ENCODE measurements around the gene PRDX2.

PRDX2 gene

GRCh38 chr19:12838182-12838885 is 36.7 kb upstream of the PRDX2 start, which contains the start of gene MAST1:
TSS of gene MAST1 (plus strand) at chr19:12838515. CDS start at chr19:12838573, 58 bp downstream.
- Histone ChIP-seq H3K79me2 (ENCODE audit: insufficient read depth, low read length) (no peaks in the 10 kb centered on the region), H3K27ac (ENCODE audit: low read depth, low read length, poor library complexity, severe bottlenecking) (peak within 1 kb of the TSS; percentile 75), H2AFZ (ENCODE audit: low read length) (no peak within 1 kb of the TSS), H3K4me2 (ENCODE audit: low read length) (peak within 1 kb of the TSS; percentile 64), H3K36me3 (ENCODE audit: insufficient read depth, low read length) (peaks cover 24% of the 10 kb centered on the region), H3K4me3 (ENCODE audit: low read depth, low read length, poor library complexity, severe bottlenecking) (peak within 1 kb of the TSS; percentile 81), H3K9me2 (ENCODE audit: low read depth, low read length) (no peaks in the 10 kb centered on the region), H3F3A (ENCODE audit: insufficient read depth, low read length) (peaks cover 8% of the 10 kb centered on the region), H3K9ac (ENCODE audit: low read length) (peak within 1 kb of the TSS; percentile 83), H4K20me1 (ENCODE audit: insufficient read depth, low read length) (no peaks in the 10 kb centered on the region), H3K27me3 (ENCODE audit: insufficient read depth, low read length) (no peaks in the 10 kb centered on the region), H3K9me3 (ENCODE audit: low read length) (no peaks in the 10 kb centered on the region), H3K4me1 (ENCODE audit: insufficient read depth, low read length, severe bottlenecking) (peaks cover 60% of the 10 kb centered on the region)
- TF ChIP-seq EZH2 (IDR thresholded peaks at IDR 0.05; ENCODE audit: borderline replicate concordance, low read length), result no peak
- TF ChIP-seq CTCF (IDR thresholded peaks at IDR 0.05; ENCODE audit: low read length), result peak; percentile 37

- peaks cover 68% of the 10 kb centered on the region for H3K4me1 ChIP-seq (ENCODE audit: insufficient read depth, low read length, severe bottlenecking)
- no peaks in the 10 kb centered on the region for H3K9me3 ChIP-seq (ENCODE audit: low read length)
- H3F3A ChIP-seq (ENCODE audit: insufficient read depth, low read length), result peaks cover 12% of the 10 kb centered on the region
- peaks cover 14% of the 10 kb centered on the region; the same call in 1 of the 2 replicates for H3K36me3 ChIP-seq (ENCODE audit: insufficient read depth, low read length)
- H3K4me3 ChIP-seq (ENCODE audit: low read depth, low read length, poor library complexity, severe bottlenecking), result no peak overlapping the region
- H3K9ac ChIP-seq (ENCODE audit: low read length), result no peak overlapping the region
- H3K27ac ChIP-seq (ENCODE audit: low read depth, low read length, poor library complexity, severe bottlenecking), result peak overlapping the region; percentile 8
- no peaks in the 10 kb centered on the region for H3K27me3 ChIP-seq (ENCODE audit: insufficient read depth, low read length)
- H3K9me2 ChIP-seq (ENCODE audit: low read depth, low read length), result no peaks in the 10 kb centered on the region
- no peaks in the 10 kb centered on the region for H4K20me1 ChIP-seq (ENCODE audit: insufficient read depth, low read length)
- H3K79me2 ChIP-seq (ENCODE audit: insufficient read depth, low read length), result no peaks in the 10 kb centered on the region
- no peak overlapping the region for H2AFZ ChIP-seq (ENCODE audit: low read length)
- TF ChIP-seq CTCF (IDR thresholded peaks at IDR 0.05; ENCODE audit: low read length) (no peak), EZH2 (IDR thresholded peaks at IDR 0.05; ENCODE audit: borderline replicate concordance, low read length) (no peak)
- 0 out of 2 replicates have a peak overlapping the region, but pooled peaks have one; percentile 64 for H3K4me2 ChIP-seq (ENCODE audit: low read length)
Measured at GRCh38 chr19:12837225-12837624, 35.6 kb upstream of the PRDX2 start.

- H3F3A ChIP-seq (ENCODE audit: insufficient read depth, low read length), result peaks cover 12% of the 10 kb centered on the region
- H3K27me3 ChIP-seq (ENCODE audit: insufficient read depth, low read length), result no peaks in the 10 kb centered on the region
- peaks cover 8% of the 10 kb centered on the region; the same call in 1 of the 2 replicates for H3K36me3 ChIP-seq (ENCODE audit: insufficient read depth, low read length)
- H3K9me3 ChIP-seq (ENCODE audit: low read length), result no peaks in the 10 kb centered on the region
- peaks cover 68% of the 10 kb centered on the region for H3K4me1 ChIP-seq (ENCODE audit: insufficient read depth, low read length, severe bottlenecking)
- H3K9ac ChIP-seq (ENCODE audit: low read length), result no peak overlapping the region; the same call in 1 of the 2 replicates
- H2AFZ ChIP-seq (ENCODE audit: low read length), result no peak overlapping the region
- TF ChIP-seq EZH2 (IDR thresholded peaks at IDR 0.05; ENCODE audit: borderline replicate concordance, low read length) (no peak), CTCF (IDR thresholded peaks at IDR 0.05; ENCODE audit: low read length) (no peak)
- peak overlapping the region; percentile 76 for H3K27ac ChIP-seq (ENCODE audit: low read depth, low read length, poor library complexity, severe bottlenecking)
- no peaks in the 10 kb centered on the region for H3K79me2 ChIP-seq (ENCODE audit: insufficient read depth, low read length)
- H3K4me3 ChIP-seq (ENCODE audit: low read depth, low read length, poor library complexity, severe bottlenecking), result peak overlapping the region; percentile 68
- H3K4me2 ChIP-seq (ENCODE audit: low read length), result peak overlapping the region; percentile 72
- no peaks in the 10 kb centered on the region for H3K9me2 ChIP-seq (ENCODE audit: low read depth, low read length)
- no peaks in the 10 kb centered on the region for H4K20me1 ChIP-seq (ENCODE audit: insufficient read depth, low read length)
Measured at GRCh38 chr19:12836529-12836863, 34.9 kb upstream of the PRDX2 start.

Data from OCI-LY1 (cell line).